Renal cortex interstitium (tissue), 11 donors: Measurements from ENCODE around the gene PTPN22. TPM values are rescaled to one million over a fixed set of nuclear protein-coding genes. Genes with fewer than 3 reads are reported as not detected.

ENCODE experiments used
- DNase-seq, 11 donors: peaks; one replicate each; pipeline ENCODE4 v3.0.0-alpha.2; 2013; ENCODE audit warnings: low read depth in 9 of 11, low spot score in 4 of 11; ENCODE audit errors: extremely low read depth in 1 of 11
- polyA plus RNA-seq, 3 donors: library from polyadenylated mRNA; unstranded; fragments of 120-200 nt; gene quantifications; one replicate each; pipeline ENCODE4 v1.2.1, GENCODE V29; 2013; ENCODE audit not compliant: insufficient read length in 3 of 3

The PTPN22 gene
- polyA plus RNA-seq, 3 donors, result 0.23 to 0.42 (median 0.25) TPM

DNA sequence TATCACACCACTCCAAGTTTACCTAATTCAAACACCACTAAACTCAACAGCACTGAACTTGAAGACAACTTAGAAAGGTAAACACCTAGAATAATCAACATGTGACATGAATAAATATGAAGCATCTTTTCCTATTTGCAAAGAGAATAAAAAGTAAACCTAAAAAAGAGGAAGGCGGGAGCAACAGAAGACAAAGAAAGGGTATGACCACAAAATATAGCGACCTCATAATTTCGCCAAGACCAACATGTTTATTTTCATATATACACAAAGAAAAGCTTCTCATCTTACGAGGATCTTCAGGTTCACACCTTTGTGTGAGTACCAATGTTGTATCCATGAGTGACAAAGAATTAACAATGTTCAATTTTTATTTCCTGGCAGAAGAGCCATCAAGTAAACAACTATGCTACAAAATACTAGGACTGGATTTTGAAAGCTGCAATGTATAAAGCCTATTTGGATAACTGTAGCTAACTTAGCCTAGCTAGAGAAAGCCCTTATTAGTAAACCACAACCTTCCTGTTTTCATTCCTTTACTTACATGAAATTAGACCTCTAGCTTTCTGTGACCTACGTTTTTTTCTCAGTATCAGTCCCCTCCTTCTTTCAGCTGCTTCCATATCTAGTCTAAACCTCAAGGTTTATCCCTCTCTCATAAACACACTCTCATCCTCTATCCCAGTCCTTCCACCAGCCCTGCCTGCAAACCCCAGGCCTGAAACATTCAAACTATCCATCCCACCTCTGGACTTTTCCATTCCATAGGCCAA, 91.0 kb downstream of the PTPN22 start:
- no peak for DNase-seq

DNA sequence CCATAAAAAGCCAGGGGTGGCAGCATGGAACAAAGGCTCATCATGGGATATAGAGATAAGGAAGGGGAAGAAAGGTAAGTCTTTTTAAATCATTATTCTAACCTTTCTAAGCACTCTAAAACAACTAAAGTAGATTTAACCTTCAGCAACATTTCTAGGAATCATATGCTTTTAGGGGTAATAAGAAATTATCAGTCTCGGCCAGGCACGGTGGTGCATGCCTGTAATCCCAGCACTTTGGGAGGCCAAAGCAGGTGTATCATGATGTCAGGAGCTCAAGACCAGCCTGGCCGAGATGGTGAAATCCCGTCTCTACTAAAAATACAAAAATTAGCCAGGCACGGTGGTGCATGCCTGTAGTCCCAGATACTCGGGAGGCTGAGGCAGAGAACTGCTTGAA, 92.0 kb downstream of the PTPN22 start:
- DNase-seq, result no peak

DNA sequence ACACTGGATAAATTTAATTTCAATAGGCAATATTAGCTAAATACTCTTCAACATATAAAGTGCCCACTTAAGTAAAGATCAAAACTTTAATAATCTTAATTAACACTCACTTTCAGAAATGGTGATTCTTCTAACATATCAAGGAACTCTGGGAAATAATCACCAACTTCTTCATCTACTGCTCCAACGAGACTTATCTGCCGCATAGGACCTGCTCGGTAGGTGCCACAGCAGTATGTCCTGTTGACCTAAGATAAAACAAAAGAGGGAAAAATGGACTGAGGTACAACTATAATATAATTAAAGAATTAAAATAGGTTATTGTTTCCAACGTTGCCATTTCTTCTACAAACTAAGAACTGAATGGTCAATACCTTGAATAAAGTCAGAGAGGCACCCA, 94.0 kb downstream of the PTPN22 start:
- DNase-seq, result no peak

DNA sequence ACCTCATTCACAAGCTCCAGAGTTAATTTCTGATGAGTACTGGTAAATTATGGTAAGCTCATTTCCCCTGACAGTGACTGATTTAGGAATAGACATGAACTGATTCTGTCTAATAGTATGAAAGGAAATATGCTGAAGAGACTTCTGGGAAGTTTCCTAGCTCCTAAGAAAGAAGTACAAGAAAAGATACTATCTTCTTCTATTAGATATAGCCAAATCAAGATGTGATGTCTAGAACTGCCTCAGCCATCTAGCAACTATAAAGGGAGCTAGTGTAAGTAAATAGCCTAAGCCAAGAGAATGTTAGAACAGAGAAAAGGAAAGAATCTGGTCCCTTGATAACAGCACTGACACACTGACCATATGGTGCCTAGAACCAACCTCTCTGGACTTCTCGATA, 101.5 kb downstream of the PTPN22 start:
- DNase-seq, result no peak

DNA sequence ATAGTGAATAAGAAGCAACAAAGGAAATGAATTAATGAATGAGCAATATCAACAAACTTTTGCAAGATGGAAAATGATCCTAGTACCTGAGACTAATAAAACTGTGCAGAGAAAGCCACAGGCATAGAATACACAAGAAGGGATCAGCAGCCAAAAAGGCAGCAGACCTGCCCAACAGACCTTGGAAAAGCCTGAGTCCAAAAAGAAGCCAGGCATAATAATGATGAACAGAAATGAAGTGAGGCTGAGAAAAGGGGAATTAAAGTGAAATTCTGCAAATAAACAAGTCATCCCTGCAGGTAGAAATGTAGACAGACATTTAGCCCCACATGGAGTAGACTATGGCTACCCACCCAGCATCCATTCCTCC, 101.9 kb downstream of the PTPN22 start:
- no peak for DNase-seq

DNA sequence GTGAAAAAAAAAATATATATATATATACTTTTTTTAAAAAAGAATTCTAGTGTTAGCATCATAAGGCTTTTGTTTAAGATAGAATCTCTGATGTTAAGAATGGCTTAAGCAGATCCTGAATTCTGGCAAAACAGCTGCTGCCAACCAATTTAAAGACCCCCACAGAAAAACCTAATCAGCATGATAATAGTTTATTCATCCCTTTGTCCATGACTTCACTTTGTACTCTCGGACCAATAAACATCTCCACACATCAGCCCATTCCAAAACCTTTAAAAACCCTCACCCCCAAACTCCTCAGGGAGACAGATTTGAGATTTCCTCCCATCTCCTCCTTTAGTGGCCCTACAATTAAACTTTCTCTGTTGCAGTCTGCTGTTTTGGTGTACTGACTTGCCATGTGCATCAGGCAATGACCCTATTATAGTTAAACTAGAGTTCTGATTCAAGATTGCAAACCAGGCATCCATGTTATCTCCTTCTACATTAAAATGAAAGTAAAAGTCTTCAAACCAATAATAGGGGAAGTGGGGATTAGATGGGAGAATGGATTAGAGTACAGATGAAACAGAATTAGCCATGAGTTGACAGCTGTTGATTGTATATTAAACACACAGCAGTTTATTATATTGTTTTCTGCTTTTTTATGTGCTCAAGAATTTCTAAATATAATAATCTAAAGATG, 102.5 kb downstream of the PTPN22 start:
- DNase-seq, result no peak

DNA sequence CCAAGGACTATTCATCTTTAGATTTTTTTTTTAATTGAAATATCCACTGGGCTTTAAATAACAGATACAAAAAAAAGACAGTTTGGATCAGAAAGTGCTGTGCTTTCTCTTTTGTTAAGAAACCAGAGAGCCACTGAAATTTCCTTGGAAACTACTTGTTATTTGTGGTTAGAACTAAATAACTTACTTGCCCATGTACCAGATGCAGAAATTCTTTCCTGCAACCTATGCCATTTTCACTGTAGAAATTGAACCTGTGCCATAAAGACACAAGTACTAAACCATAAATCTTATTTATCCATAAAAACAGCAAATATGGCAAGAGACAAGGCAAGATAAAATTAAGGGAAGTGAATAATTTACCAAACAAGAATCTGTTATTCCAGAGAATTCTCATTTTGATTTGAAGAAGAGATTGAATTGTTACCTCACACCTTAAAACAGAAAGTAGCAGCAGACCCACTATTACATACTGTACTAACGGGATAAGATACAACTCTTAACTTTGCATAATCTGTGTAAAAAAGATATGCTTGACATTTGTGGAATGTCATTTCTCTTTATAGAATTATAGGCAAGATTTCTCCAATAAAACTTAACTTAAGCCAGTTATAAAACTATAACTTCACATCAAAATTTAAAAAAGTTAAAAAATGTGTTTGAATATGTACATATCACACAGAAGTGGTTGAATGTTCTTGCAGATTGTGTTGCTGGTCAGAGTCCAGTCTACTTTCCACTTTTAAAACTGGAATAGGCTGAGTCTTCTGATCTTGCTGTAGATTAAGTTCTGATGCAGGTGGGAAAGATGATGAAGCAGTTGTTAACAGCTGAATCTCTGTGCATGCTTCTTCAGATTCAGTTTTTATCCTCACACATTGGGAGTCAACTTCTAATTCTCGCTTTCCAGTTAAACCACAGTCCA, 105.9 kb downstream of the PTPN22 start:
- DNase-seq, result no peak

Other genes starting within 250 kb of the PTPN22 start
- gene PHTF1, start 112.2 kb downstream of the PTPN22 start, polyA plus RNA-seq, result 10 to 100 TPM; 22.8 to 27.1 (median 24.0) TPM
- 10 to 100 TPM; 25.4 to 28.1 (median 26.4) TPM for gene RSBN1, start 59.2 kb downstream of the PTPN22 start, polyA plus RNA-seq
- 1 to 10 TPM in 1 of 3 donors, under 1 TPM in 2; 0.47 to 1.2 (median 0.68) TPM for gene BCL2L15, start 15.9 kb upstream of the PTPN22 start, polyA plus RNA-seq
- 10 to 100 TPM; 26.7 to 46.2 (median 31.1) TPM for gene AP4B1, start 33.1 kb upstream of the PTPN22 start, polyA plus RNA-seq
- 10 to 100 TPM in 2 of 3 donors, 1 to 10 TPM in 1; 9.0 to 13.2 (median 11.3) TPM for gene DCLRE1B, start 33.6 kb upstream of the PTPN22 start, polyA plus RNA-seq
- 10 to 100 TPM; 40.3 to 43.9 (median 41.4) TPM for gene HIPK1, start 57.6 kb upstream of the PTPN22 start, polyA plus RNA-seq
- gene OLFML3, start 107.8 kb upstream of the PTPN22 start, polyA plus RNA-seq, result 100 to 1,000 TPM; 130 to 168 (median 133) TPM